ENCODE results near the gene MEX3A.
"Not testable (repeated sequence)": the region's sequence is repeated elsewhere in the genome, so short reads cannot be mapped to it uniquely, and the experiment has no call there.

MEX3A gene, protein sequence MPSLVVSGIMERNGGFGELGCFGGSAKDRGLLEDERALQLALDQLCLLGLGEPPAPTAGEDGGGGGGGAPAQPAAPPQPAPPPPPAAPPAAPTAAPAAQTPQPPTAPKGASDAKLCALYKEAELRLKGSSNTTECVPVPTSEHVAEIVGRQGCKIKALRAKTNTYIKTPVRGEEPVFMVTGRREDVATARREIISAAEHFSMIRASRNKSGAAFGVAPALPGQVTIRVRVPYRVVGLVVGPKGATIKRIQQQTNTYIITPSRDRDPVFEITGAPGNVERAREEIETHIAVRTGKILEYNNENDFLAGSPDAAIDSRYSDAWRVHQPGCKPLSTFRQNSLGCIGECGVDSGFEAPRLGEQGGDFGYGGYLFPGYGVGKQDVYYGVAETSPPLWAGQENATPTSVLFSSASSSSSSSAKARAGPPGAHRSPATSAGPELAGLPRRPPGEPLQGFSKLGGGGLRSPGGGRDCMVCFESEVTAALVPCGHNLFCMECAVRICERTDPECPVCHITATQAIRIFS

DNA sequence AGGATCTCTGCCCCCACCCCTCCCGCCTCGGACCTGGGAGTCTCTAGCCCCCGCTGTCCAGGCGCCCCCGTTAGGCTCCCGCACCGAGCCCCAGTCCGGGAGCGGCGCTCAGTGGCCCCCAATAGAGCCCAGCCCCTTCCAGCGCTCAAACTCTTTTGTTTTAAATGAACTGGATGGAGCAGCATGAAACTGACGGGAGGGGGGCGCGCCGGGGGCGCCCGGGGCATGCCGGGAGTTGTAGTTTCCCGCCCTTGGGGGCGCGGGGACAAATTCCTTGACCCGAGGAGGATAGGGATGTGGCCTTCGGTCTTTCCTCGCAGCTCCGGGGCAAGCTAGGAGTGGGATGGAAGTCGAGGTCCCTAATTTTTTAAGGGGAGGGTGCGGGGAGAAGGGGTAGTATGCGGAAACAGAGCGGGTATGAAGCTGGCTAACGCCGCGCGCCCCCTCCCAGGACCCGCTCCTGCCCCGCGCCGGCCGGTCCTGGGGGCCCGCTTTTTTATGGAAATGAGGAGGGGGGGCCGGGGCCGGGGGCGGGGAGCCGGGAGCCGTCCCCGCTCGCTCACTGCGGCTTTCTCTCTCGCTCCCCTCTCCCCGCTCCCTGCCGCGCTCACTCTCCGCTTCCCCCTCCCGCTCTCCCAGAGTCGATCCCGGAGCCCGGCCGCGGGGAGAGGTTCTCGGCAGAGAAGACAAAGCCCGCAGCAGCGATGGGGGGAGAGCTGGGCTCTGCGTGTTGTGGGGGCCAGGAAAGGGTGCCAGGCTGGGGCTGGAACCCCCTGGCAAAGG is at the start of gene MEX3A:
Gene MEX3A (minus strand): TSS at position 157 of the 783 bp plus-strand sequence. CDS start 467 bp downstream, outside the sequence.
- DNase-seq, result peak; percentile 46

DNA sequence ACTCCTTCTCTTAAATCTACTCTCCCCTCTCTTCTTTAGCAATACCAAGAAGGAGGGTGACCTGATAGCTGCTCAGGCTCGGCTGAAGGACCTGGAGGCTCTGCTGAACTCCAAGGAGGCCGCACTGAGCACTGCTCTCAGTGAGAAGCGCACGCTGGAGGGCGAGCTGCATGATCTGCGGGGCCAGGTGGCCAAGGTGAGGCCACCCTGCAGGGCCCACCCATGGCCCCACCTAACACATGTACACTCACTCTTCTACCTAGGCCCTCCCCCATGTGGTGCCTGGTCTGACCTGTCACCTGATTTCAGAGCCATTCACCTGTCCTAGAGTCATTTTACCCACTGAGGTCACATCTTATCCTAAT is 48.3 kb upstream of the MEX3A start:
- DNase-seq, result no peak

DNA sequence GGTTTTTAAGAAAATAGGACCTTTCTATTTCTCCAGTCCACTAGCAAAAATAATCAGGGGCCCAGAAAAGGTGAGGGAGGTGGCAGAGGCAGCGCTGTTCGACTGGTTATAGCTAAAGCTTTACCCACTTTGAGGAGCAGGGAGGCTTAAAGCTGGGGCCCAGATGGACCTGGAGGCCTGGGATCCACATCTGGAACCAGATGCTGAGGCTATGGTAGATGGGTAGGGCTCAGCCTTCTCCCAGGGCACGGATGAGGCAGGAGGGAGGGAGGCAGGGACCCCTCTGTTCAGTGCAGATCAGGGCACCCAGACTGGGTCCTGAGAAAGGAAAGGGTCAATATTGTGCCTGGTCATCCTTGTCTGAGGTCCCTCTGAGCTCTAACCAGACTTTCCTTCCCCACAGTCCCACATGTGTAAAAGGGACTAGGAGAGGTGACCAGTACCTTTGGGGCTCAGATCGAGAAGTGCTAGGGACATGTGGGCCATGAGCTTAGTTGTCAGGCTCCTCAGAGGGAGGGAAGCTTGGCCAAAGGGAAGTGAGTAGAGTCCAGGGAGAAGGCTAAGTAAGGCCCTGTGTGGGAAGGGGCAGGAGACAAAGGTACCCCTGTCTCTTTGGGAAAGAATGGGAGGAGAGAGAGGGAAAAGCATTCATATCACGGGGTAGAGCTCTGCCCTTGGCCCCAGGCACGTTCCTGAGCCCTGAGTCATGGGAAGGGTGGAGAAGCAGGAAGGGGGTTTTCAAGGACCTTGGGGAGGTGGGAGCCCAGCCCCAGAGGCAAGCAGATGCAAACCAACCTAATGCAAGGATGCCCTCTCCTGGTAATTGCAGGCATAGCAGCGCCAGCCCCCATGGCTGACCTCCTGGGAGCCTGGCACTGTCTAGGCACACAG is 47.7 kb upstream of the MEX3A start:
- DNase-seq, result peak; percentile 57

DNA sequence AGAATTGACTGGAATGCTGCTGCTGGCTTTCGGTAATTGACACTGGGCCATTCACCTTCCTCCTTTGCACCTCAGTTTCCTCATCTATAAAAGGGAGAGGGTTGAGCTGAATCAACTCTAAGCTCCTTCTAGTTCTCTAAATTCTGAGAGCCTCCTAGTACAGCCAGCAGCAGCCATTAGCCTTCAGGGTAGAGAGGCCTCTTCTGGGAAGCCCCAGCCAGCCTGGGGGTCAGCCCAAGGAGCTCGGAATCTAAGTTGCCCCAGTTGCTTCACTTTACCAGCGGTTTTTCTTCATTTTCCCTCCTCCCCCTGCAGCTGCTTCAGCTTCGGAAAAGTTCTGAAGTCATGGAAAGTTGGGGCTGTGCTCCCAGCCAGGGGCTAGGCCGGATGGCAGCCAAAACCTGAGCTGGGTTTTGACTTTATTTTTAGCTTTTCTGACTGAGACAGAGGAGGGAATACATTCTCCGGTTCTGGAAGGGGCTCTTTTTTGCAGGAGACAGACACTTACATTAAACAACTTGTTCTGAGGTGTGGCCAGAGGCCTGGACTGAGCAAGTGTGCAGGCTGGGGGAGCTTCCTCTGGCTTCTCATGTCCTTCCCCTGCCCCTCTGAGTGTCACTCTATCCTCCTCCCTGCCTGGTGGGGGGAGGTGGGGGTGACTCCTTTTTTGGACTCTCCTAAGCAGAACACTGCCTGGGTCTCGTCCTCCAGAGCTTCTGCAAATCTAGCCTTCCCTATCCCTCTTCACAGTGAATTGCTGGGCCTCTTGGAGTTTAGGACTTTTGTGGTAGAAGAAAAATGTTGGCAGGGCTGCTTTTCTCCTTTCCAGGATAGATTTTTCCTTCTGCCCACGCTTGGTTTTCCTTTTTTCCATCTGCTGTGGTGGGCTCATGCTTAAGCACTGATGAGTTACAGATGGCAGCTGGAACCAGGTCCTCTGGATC is 46.7 kb upstream of the MEX3A start:
- no peak for DNase-seq

DNA sequence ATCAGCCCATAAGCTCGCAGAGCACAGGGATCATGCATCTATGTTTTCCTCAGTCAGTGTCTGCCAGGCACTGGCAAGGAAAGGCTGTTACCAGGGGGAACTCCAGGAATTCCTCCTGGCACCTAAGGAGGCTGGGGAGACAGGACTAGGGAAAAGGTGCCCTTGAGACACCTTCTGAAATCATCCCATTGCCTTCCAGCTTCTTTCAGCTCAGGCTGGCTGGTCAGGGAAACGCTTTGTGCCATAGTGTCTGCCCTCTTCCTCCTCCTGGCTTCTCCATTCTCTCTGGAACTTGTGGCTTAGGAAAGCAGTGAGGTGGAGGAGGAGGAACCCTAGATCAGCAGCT is 46.0 kb upstream of the MEX3A start:
- no peak for DNase-seq

DNA sequence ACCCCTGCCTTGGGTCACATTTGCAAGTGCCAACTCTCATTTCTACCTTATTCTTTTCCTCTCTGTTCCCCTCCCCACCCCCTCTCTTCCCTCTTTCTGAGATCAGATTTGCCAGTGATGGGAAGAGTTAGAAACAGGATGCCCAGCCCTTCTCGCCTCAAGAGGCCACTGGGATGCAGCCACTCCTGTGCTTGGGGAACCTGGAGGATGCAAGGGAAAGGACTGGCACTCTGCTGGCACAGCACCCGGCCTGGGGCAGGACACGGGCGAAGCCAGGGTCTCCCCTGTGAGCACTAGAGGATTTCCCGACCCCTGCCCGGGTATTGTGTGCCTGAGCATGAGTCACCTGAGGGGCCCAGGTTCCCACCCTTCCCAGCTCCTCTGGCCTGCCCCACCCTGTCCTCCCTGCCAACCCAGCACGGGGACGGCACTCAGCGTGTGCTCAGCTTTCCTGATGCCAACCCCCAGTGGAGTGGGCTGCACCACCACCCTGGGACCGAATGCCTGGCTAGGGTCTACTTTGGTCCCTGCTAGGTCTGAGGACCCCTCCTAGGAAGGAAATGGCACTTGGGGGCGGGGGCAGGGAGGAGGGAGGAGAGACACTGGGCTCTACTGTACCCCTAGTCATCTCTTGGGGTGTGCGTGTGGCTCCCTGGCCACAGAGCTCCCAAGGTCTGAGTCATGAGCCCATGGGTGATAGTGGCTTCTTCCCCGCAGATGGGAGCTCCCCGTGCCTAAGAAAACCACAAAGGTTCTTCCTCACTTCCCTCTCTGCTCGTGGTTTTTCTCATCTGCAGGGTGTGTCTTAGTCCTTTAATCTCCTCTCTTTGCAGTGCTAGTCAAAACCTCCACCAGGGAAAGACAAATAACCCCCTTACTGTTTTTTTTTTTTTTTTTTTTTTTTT is 44.6 kb upstream of the MEX3A start:
- DNase-seq, result no peak

DNA sequence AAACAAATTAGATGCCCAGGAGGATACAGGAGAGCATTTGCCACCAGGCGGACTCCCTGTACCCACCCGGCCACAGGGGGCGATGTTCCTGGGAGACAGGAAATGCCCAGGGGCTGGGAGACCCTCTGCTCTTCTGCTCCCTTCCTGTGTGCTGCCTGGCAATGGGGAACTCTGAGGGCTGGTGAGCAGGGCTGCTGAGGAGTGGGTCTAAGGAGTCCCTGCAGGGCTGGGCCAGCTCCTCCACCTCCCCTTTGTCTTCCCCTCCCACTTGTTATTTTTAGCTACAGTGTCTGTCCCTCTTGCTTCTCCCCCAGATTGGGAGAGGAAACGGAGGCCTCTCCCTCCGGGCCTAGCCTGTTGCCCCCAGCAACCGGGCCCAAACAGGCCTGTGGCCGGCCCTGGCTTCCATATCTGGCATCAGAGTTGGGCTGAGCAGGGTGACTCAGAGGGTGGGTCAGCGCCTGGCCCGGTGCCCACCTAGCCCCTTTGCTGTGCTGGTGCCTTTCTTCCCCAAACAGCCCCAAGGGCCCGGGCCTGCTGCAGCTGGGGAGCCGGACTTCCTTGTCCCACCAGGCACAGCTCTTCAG is 43.9 kb upstream of the MEX3A start:
- no peak for DNase-seq

DNA sequence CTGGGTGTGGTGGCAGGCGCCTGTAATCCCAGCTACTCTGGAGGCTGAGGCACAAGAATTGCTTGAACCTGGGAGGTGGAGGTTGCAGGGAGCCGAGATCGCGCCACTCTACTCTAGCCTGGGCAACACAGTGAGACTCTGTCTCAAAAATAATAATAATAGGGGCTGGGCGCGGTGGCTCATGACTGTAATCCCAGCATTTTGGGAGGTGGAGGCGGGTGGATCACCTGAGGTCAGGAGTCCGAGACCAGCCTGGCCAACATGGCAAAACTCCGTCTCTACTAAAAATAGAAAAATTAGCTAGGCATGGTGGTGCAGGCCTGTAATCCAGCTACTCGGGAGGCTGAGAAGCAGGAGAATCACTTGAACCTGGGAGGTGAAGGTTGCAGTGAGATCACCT is 43.3 kb upstream of the MEX3A start:
- not testable (repeated sequence) for DNase-seq

DNA sequence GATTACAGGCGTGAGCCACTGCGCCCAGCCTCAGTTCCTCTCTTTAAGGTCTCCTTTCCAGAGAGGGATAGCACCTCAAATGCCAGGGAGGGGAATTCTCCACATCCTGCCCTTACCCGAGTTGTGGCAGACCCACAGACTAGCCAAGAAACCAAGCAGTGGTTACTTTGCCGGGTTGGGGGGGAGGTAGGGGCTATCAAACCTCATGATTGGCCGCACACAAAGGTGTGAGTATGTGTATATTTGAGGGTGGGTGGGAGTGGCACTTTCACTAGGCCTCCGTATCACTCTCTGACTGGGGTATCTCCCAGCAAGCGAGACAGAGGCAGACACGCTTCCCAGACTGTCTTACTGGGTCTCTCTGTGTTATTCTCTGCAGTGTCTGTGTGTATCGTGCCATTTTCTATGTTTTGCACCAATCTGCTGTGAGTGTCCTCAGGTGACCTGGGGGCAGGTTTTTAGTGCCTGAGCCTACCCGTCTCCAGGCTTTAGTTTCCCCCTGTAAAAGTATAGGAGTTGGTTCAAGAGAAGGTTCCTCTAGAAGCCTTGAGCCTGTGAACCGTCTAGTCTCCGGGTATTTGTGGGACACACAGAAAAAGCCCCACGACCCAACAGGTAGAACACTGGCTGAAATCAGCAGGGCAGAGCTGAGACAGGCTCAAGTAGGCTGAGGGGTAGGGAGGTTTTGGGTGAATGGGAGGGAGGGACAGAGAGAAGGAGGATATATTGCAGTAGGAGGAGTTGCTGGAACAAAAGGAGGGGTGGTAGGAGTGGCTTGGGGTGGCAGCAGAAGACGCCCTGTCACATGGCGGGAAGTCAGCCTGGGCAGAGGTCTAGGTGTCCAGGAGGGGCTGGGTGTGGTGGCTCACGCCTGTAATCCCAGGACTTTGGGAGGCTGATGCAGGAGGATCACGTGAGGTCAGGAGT is 42.6 kb upstream of the MEX3A start:
- no peak for DNase-seq

DNA sequence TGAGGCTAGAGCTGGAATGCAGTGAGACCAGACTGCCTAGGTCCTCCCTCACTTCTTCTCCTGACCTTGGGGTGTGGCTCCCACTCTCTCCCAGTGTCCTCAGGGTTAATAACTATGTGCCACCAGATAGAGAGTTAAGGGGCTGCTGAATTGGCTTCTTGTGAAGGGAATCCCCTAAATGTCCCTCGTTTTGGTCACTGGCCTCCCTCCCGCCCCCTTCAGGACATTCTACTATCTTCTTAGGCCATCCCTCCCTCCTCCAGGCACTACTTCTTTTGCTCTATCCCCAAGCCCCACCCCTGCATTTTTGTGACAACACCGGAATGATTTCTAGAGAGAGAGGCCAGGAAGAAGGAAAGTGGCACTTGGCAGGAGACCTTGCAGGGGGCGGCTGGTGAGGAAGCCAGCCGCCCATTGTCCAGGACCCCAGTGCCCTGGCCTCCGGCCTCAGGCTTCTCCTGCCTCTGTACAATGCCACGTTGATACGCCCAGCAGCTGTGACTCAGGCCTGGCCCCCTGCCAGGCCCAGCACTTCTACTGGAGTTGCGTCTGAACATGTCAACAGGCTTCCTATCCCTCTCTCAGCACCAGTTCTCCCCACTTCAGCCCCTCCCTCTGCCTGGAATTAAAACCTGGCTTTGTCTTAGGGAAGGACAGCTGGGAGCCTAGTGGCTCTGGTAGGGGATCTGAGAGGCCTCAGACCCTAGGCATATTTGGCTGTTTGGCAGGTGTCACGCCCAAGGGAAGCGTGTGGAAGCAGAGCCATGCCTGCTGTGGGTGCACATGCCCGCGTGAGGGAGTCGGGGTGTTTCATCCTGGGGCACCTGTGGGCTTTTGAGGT is 41.3 kb upstream of the MEX3A start:
- DNase-seq, result peak; percentile 88

DNA sequence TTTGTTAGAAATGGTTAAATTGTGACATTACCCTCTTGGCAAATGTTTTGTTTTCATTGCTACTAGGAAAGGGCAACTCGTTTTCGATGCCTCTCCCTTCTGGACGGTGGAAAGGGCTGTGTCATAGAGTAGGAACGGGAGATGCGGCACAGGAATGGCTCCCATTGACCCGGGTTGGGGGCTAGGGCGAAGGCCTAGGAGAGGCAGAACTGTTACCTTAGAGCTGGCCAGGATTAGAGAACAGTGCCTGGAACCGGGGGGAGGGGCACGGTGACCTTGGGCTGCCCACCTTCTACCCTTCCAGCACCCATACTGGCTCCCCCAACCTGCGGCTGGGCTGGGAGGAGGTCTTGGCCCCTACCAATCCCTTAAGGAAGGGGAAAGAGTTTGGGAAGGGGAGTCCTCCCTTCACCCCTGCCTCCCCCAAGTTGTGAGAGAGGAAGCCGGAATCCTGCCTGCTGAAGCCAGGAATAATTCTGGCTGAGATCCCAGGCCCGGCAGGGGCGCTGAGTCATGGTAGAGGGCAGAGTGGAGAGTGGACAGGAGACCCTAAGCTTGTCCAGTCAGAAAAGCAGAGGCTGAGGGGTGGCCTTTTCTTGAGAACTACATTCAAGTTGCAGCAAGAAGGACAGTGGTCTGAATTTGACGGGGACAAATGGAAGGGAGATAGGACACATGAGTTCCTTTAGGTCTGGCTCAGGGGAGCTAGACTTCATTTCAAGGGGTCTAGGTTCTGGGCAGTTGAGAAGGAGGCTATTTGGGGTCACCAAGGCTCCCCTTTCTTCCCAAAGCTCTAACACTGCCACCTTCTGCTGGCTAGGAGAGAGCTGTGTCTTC is 40.5 kb upstream of the MEX3A start:
- DNase-seq, result no peak

DNA sequence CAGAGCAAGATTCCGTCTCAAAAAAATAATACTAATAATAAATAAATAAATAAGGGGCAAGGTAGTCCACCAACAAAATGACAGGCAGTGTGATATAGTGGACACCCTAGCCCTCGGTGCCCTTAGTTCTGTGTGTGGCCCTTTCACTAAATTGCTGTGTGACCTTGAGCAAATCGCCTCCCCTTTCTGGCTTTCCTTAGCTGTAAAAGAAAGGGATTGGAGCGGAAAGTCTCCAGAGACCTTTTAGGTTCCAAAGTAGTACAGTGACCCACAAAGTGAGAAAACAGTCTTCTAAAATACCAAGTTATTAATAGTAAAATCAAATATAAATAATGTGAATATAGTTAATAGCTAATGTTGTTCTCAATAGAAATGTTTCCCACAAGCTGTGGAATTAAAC is 39.8 kb upstream of the MEX3A start:
- DNase-seq, result no peak

DNA sequence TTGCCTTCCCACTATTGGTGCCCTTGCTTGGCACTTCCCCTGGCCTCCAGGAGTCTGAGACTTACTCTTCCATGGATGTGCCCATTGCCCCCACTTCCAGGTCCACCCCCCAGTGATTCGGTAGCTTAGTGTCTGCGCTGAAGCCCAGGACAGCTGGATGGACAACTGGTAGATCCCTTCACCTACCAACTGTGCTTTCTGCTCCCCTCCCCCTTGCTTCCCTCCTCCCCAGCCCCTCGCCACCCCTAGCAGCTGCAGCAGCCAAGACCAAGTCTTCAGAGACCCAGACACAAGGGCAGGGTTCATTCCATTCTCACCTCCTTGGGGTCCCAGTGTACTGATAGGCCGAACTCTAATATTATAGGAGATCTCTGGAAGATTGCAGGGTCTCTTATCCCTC is 39.2 kb upstream of the MEX3A start:
- no peak for DNase-seq

DNA sequence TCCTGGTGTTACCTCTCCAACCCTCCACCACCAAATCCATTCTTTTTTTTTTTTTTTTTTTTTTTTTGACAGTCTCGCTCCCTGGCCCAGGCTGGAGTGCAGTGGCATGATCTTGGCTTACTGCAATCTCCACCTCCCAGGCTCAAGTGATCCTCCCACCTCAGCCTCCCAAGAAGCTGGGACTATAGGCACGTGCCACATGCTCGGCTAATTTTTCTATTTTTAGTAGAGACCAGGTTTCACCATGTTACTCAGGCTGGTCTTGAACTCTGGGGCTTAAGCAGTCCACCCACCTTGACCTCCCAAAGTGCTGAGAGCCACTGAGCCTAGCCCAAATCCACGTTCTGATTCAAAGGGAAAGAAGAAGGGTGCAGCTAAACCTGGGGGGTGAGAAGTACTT is 38.7 kb upstream of the MEX3A start:
- DNase-seq, result not testable (repeated sequence)

DNA sequence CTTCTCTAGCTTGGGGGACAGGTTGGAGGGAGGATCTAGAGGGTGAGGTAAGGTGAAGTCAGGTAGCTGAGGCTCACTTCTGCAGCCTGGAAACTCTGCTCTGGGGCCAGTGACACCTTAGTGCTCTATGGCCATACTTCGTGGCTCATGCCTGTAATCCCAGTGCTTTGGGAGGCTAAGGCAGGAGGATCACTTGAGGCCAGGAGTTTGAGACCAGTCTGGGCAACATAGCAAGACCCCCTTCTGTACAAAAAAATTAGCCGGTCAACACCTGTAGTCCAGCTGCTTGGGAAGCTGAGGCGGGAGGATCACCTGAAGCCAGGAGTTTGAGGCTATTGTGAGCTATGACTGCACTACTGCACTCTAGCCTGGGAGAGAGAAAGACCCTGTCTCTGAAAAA is 38.1 kb upstream of the MEX3A start:
- no peak for DNase-seq

DNA sequence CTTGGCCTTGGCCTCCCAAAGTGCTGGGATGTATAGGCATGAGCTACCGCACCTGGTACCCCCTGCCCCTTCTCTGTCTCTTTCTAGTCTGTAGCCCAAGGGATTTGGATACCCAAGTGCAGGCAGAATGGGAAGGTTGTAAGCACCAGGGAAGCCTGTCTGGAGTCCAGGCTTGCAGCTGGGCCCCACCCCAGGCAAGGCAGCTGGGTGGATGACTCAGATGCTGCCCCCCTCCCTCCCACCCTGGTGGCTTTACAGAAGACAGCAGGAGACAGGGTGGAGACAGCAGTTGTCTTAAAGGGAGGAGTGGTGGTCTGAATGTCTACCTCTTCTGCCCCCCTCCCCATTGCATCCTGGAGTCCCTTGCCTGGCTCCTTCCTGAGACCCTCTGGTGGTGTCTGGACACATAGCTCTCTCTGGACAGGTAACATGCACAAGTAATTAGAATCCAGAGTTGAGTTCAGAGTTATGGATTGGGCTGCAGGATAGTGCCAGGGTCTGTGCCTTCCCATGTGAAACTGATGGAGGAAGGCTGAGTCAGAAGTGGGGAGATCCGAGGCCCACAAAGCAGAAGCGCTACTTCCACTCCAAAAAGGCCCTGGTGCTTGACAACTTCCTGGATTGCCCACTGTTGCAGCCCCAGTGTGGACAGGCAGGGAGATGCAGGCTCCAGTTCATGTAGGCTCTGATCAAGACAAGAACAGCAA is 37.4 kb upstream of the MEX3A start:
- DNase-seq, result no peak
